Measurements from ENCODE around the gene TFDP2. TPM values are rescaled to one million over a fixed set of nuclear protein-coding genes. Genes with fewer than 3 reads are reported as not detected.

Gene TFDP2
- total RNA-seq, 1 experiment from 2014 or later, result 48.2 TPM

DNA sequence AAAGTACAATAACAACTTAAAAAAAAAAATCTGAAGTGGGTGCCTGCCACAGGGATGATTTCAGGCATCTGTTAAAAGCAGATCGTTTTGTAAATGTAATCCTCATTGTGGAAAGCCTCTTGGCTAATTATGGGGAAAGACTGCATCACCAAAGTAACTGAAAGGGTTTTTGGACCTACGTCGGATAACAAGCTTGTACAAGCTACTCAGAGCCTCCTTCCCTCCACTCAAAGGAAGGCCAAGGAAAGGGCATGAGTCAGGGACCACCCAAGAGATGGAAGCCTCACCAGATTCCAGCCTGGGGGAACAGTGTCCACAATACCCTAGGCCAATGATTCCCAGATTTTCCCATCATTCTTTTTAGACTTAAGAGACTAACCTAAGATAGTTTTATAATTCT, 188.6 kb downstream of the TFDP2 start (continued):
- TF ChIP-seq, protein P1, sequence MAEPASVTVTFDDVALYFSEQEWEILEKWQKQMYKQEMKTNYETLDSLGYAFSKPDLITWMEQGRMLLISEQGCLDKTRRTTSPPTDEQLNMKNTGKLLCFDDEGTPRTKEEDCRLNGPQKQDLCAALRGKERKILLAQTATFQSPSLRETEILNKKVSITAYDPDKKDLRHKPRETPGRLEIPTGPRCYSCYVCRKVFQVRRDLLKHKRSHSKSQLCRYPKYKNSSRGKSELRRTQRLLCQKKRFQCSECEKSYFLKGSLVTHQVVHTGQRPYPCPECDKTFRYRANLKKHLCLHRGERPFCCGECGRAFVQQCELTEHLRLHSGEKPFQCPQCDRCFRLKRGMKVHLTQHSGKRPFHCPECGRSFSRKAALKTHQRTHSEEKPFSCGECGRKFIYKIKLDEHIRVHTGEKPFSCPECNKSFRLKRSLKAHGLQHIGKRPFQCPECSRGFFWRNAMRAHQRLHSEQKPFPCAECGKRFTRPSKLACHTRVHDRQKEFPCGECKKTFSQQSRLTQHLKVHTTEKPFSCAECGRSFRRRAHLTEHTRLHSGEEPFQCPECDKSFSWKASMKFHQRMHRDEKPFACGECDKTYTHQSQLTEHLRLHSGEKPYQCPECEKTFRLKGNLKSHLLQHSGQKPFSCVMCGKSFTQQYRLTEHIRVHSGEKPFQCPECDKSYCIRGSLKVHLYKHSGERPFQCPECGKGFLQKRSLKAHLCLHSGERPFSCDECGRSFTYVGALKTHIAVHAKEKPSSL (CRISPR knock-in tag; conservative IDR thresholded peaks at IDR 0.05), result no peak
- no peak for TF ChIP-seq KAT7 (CRISPR knock-in tag; IDR thresholded peaks at IDR 0.05; ENCODE audit: borderline replicate concordance)
- TF ChIP-seq, protein P2, sequence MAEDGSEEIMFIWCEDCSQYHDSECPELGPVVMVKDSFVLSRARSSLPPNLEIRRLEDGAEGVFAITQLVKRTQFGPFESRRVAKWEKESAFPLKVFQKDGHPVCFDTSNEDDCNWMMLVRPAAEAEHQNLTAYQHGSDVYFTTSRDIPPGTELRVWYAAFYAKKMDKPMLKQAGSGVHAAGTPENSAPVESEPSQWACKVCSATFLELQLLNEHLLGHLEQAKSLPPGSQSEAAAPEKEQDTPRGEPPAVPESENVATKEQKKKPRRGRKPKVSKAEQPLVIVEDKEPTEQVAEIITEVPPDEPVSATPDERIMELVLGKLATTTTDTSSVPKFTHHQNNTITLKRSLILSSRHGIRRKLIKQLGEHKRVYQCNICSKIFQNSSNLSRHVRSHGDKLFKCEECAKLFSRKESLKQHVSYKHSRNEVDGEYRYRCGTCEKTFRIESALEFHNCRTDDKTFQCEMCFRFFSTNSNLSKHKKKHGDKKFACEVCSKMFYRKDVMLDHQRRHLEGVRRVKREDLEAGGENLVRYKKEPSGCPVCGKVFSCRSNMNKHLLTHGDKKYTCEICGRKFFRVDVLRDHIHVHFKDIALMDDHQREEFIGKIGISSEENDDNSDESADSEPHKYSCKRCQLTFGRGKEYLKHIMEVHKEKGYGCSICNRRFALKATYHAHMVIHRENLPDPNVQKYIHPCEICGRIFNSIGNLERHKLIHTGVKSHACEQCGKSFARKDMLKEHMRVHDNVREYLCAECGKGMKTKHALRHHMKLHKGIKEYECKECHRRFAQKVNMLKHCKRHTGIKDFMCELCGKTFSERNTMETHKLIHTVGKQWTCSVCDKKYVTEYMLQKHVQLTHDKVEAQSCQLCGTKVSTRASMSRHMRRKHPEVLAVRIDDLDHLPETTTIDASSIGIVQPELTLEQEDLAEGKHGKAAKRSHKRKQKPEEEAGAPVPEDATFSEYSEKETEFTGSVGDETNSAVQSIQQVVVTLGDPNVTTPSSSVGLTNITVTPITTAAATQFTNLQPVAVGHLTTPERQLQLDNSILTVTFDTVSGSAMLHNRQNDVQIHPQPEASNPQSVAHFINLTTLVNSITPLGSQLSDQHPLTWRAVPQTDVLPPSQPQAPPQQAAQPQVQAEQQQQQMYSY (CRISPR knock-in tag; IDR thresholded peaks at IDR 0.05), result no peak
- TF ChIP-seq, protein P3, sequence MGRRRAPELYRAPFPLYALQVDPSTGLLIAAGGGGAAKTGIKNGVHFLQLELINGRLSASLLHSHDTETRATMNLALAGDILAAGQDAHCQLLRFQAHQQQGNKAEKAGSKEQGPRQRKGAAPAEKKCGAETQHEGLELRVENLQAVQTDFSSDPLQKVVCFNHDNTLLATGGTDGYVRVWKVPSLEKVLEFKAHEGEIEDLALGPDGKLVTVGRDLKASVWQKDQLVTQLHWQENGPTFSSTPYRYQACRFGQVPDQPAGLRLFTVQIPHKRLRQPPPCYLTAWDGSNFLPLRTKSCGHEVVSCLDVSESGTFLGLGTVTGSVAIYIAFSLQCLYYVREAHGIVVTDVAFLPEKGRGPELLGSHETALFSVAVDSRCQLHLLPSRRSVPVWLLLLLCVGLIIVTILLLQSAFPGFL (CRISPR knock-in tag; IDR thresholded peaks at IDR 0.05; ENCODE audit: borderline replicate concordance), result no peak
- no peak for TF ChIP-seq FOXJ3 (CRISPR knock-in tag; IDR thresholded peaks at IDR 0.05; ENCODE audit: borderline replicate concordance)
- no peak for TF ChIP-seq MXD4 (CRISPR knock-in tag; IDR thresholded peaks at IDR 0.05; ENCODE audit: borderline replicate concordance)

DNA sequence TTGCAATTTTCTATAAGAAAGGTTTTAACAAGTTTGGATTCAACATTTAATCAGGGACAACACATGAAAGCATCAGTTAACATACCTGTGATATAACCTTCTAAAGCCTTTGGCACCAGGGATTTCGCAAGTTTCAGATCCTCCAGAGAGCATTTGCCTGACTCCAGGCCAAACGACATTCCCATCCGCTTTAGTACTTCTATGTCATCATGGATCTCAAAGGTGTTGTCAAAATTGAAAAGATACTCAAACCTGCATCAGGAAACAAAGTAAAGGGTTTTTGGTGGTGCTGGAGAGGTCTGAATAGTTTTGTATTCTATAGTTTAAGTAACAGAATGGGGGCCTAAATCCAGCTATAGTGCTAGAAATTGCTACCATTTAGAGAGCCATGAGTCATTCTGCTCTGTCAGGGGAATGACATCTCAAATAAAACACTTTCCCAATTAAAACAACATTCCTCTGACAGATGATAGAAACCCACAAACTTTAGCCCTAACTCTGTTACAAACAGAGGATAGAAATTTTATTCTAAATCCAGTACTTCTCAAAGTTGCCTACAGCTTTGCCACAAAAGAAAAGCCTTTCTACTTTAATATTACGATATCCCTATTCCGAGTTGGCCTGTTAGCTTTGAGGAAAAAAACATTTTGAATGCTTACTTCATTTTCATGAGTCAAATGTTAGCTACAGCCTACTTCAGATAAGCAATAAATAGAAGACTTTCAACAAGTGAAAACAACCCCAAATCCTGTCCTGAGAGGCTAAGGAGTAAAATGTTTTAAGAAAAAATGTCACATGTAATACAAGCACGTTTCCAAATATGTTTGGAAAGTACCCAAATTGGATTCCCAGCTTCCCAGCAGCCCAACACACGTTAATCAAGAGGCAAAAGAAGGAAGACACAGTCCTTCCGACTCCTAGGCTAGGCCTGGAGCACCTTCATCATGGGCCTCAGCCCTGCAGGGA, 189.5 kb downstream of the TFDP2 start:
- TF ChIP-seq, protein P3 (CRISPR knock-in tag; IDR thresholded peaks at IDR 0.05; ENCODE audit: borderline replicate concordance), result no peak
- no peak for TF ChIP-seq PRRX2 (CRISPR knock-in tag; IDR thresholded peaks at IDR 0.05)
- TF ChIP-seq ZNF317 (CRISPR knock-in tag; IDR thresholded peaks at IDR 0.05; ENCODE audit: borderline replicate concordance, low read depth), result no peak
- TF ChIP-seq, protein P1 (CRISPR knock-in tag; conservative IDR thresholded peaks at IDR 0.05), result no peak
- TF ChIP-seq ZNF219 (CRISPR knock-in tag; IDR thresholded peaks at IDR 0.05; ENCODE audit: borderline replicate concordance), result no peak
- TF ChIP-seq ATF1 (CRISPR knock-in tag; IDR thresholded peaks at IDR 0.05), result no peak
- TF ChIP-seq, protein P4, sequence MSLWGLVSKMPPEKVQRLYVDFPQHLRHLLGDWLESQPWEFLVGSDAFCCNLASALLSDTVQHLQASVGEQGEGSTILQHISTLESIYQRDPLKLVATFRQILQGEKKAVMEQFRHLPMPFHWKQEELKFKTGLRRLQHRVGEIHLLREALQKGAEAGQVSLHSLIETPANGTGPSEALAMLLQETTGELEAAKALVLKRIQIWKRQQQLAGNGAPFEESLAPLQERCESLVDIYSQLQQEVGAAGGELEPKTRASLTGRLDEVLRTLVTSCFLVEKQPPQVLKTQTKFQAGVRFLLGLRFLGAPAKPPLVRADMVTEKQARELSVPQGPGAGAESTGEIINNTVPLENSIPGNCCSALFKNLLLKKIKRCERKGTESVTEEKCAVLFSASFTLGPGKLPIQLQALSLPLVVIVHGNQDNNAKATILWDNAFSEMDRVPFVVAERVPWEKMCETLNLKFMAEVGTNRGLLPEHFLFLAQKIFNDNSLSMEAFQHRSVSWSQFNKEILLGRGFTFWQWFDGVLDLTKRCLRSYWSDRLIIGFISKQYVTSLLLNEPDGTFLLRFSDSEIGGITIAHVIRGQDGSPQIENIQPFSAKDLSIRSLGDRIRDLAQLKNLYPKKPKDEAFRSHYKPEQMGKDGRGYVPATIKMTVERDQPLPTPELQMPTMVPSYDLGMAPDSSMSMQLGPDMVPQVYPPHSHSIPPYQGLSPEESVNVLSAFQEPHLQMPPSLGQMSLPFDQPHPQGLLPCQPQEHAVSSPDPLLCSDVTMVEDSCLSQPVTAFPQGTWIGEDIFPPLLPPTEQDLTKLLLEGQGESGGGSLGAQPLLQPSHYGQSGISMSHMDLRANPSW (CRISPR knock-in tag; conservative IDR thresholded peaks at IDR 0.05; ENCODE audit: low read depth), result no peak
- no peak for TF ChIP-seq JAZF1 (CRISPR knock-in tag; IDR thresholded peaks at IDR 0.05)
- TF ChIP-seq IRF2 (CRISPR knock-in tag; IDR thresholded peaks at IDR 0.05; ENCODE audit: borderline replicate concordance, low read depth), result no peak
- TF ChIP-seq TCF7 (CRISPR knock-in tag; IDR thresholded peaks at IDR 0.05; ENCODE audit: low read depth), result no peak
- ChIA-PET POLR2A (no interaction called here), CTCF (interaction anchor here (1.3 kb wide), 1 partner anchor 11 kb away, joined by 4 read pairs; no protein-coding TSS in a partner anchor)
- ATAC-seq, result no peak
- DNase-seq (ENCODE audit: low spot score), result no peak
- peaks cover 58% of the 10 kb centered on the region for H3K36me3 Mint-ChIP-seq
- H3K9me3 Mint-ChIP-seq, result no peaks in the 10 kb centered on the region
- no peaks in the 10 kb centered on the region for H3K27me3 Mint-ChIP-seq (ENCODE audit: low read depth)
- no peaks in the 10 kb centered on the region for H3K4me1 Mint-ChIP-seq
- H3K27ac Mint-ChIP-seq, result no peak overlapping the region
- no peak overlapping the region for H3K4me3 Mint-ChIP-seq

Measured in WTC11 (cell line).